NB4 (cell line): ENCODE results near the gene DNAH8.

Source experiments
- CTCF ChIP-seq: IDR thresholded peaks from one replicate; pipeline ENCODE4 v1.5.1; 2012; ENCODE audit warnings: low read depth, low read length
- MAX ChIP-seq: IDR thresholded peaks from 2 replicates; pipeline ENCODE4 v1.6.1; 2011; ENCODE audit warnings: low read depth, low read length
- POLR2A ChIP-seq: IDR thresholded peaks from 2 replicates; pipeline ENCODE4 v1.6.1; 2011; ENCODE audit warnings: mild to moderate bottlenecking; ENCODE audit not compliant: insufficient read length; ENCODE audit errors: extremely low read depth

- no peak for TF ChIP-seq POLR2A
- TF ChIP-seq CTCF: no peak
- TF ChIP-seq MAX: no peak
These were observed 30.2 kb upstream of the DNAH8 start for GRCh38 chr6:38684904-38685303.
